ENCODE measurements around the gene ADGRL1.

The ADGRL1 gene

DNA sequence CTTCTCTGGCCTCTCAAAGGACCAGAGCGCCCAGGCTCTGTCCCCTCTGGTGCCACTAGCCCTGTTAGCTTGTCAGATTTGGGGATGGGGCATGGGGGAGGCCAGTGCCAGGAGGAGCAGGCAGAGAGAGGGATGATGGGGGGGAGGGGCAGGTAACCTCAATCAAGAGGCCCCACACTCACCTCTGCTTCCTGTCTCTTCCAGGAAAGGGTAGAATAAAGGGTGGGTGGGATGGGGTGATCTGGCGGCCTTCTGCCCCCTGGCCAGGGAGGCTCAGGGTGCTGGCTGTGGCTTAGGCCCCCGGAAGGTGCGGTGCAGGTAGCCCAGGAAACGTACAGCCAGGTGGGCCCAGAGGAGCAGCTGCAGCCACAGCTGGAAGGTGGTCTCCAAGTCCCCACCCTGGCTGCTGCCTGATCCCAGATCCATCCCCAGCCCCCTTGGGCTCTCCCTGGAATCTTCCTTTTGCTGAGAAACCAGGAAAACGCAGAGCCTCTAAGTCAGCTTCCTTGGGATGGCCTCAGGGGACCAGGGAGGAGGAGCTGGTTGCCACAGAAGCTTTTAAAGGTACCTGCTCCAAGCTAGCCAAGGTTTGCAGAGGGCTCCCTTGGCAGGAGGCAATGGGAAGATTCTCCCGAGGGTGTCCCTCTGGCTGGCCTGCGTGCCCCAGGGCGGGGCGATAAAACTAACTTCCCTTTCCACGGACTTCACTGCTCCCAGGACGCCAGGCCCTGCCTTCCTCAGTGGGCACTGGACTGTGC lies 93.7 kb downstream of the ADGRL1 start:
- DNase-seq, result no peak

DNA sequence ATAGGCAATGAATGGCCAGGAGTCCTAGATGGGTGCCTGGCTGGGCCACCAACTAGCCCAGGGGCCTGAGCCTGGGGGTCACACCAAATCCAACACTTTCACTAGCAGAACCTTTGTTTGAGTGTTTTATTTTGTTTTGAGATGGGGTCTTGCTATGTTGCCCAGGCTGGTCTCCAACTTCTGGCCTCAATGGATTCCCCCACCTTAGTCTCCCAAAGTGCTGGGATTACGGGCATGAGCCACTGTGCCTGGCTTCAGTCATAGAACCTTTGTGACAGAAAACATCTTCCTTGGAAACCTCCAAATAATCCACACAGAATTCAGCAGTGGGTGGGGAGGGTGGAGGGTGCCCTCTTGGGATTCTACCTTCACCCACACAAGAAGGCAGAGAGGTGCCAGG lies 94.5 kb downstream of the ADGRL1 start:
- no peak for DNase-seq

DNA sequence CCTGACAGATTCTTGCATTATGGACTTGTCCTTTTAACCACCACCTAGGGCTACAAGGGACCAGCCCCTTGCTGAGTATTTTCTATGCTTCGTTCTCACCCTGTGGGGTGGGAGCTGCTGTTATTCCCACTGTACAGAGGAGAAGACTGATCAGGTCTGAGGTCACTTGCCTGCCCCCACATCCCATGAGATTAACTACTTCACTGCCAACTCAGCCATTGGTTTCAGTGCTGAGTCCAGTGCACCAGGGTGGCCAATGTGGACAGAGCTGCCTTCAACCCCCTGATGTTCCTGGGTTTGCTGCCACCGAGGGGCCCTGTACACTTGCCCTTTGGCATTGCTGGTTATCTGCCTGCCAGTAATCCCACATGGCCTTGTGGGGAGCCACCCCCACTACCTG lies 95.3 kb downstream of the ADGRL1 start:
- no peak for DNase-seq

DNA sequence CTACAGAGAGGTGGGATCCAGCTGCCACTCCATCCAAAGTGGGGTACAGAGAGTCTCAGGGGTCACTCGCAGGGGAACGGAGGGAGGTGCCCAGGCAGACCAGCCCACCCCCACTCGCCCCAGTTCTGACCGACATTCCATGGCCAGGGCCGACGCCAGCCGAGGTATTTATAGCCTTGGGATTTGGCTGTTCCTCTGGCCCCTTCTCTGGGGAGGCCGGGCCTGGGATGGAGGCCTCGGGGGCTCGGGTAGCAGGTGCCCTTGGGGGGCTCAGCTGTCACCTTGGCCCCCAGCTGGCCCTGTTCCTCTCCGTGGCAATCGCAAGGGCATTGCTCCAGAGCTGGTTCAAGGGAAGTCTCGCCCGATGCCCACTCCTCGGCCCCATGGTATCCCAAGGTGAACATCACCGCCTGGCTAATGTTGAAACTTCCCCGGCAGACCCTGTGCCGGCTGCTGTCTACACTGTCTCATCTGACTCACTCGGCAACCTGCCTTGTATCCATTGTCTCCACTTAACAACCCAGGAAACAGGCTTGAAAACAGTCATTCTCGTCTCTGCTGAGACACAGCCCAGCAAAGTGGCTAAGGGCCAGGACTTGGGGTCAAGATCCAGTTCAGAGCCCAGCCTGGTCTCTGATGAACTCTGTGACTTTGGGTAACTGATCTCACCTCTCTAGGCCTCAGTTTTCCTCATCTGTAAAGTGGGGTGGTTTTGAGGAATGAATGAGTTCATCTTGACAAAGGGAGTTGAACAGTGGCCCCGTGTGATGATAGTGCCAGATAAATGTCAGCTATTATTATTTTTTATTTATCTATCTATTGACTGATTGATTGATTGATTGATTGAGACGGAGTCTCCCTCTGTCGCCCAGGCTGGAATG lies 98.1 kb downstream of the ADGRL1 start:
- DNase-seq, result no peak

DNA sequence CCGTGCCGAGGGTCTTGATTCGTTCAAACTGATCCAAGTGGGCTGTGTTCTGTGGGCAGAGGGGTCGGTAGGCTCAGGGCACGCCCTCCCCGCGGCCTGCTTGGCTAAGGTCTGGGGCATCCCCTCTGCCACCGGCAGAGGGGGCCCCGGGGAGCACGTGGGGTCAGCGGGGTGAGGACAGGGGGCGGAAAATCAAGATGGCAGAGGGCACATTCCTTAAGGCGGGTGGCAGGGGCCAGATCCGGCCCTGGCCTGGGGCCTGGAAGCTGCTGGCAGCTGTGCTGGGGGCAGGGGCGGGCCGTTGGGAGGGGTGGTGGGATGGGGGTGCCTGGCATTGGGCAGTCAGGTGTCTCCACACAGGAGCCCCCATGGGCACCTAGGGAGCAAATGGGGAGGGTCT lies 99.1 kb downstream of the ADGRL1 start:
- no peak for DNase-seq

DNA sequence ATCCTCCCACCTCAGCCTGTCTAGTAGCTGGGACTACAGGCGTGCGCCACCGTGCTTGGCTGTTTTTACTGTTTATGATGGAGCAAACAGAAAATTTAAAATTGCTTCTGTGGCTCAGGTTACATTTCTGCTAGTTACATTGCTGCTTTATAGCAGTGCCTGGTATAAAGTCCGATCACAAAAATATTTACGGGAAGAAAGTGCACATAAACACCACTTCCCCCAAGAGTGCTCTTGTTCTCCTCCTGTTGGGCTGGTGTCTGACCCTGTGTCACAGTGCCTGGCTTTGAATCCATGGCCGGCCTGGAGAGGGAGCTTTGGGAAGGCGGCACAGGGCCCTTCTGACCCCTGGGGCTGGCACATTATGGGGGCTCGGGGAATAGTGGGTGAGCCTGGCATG lies 100.3 kb downstream of the ADGRL1 start:
- no peak for DNase-seq

DNA sequence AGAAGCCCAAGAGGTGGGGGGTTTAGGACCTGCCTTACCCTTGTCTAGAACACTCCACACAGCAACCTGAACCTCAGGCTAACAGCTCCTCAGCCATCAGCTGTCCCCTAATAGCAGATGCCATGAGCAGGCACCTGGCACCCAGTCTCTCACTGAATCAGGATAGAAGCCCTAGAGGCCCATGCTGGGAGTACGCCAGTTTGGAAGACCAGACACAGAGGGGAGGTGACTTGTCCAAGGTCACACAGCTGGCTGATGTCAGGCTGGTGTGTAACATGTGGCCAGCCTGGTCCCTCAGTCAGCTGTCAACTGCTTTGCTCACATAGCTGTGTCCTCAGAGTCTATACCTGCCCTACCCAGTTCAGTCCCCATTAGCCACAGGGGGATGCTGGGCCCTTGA lies 102.7 kb downstream of the ADGRL1 start:
- no peak for DNase-seq

DNA sequence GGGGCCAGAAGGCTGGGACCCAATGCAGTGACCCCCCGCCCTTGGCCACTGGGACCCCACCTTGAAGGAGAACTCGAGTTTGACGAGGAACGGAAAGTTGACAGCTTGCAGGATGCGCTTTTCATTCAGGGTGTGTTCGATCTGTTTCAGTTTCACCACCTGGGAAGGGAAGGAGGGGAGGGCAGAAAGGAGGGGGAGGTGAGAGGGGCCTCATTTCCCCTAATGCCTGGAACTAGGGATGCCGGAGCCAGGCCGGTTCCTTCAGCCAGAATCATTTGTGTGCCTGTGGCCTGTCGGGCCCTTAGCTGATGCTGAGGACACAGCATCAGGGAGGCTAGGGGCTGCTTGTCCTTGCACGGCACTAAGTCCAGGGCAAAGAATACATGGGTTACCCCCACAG lies 103.2 kb downstream of the ADGRL1 start:
- no peak for DNase-seq

DNA sequence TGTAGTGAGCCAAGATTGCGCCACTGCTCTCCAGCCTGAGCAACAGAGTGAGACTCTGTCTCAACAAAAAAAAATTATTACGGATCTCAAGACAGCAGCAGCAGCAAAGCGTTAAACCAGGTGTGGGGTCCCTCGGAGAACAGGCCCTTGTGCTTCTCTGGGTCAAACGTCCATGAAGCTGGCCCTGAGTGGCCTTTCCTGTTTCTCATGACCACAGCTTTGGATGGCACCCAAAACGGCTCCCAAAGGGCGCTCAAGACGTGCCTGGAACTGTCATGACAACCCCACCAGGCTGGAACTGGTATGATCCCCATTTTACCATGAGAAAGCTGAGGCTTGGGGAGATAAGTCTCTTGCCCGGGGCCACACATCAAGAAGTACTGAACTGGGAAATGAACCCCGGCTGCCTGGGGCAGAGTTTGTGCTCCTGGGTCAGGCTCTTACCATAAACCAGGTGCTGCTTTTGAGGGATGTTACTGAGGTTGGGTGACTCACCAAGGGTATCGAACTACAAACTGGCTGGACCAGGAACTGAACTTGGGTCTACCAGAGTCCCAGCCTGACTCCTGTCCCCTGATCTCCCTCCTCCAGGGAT lies 103.8 kb downstream of the ADGRL1 start:
- no peak for DNase-seq

DNA sequence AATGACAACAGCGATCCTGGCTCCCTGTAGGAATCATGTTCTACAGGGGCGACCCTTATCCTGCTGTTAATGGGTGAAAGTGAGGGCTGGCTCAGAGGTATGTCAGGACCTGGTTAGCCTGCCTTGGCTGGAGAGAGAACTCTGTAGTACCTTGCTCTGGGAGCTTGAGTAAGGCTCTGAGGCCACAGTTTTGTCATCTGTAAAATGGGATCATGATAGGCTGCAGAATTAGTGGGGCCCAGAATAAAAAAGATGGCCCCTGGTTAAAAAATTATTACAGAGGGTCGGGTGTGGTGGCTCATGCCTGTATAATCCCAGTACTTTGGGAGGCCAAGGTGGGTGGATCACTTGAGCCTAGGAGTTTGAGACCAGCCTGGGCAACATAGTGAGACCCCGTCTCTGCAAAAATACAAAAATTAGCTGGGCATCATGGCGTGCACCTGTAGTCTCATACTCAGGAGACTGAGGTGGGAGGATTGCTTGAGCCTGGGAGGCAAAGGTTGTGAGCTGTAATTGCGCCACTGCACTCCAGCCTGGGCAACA lies 104.9 kb downstream of the ADGRL1 start:
- no peak for DNase-seq

Data from activated naive CD4-positive, alpha-beta T cell (primary cell).